GM19397 (cell line): ENCODE measurements around the gene STKLD1.

ENCODE experiments used
- ATAC-seq: cut with Tn5 transposase; IDR thresholded peaks from one replicate; pipeline ENCODE4 v1.9.1; 2021; ENCODE audit warnings: mild to moderate bottlenecking, moderate library complexity; ENCODE audit not compliant: unreplicated experiment

Gene STKLD1

DNA sequence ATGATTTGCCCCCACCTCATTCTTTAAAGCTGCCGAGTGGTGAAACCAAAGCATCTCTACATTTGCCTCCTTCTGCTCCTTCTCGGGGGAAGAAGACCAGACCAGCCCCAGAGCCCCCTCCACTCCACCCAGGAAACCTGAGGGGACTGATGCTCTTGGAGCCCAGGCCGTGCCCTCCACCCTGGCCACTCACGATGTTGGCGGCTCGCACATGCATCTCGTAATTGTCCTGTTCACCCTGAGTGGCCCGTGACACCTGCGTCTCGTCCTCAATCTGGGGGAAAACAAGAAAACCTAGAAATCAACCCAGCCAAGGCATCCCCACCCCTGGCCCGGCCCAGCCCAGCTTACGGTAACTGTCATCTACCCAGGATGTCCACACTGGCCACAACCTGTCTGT, 31.2 kb upstream of the STKLD1 start:
- ATAC-seq = no peak

DNA sequence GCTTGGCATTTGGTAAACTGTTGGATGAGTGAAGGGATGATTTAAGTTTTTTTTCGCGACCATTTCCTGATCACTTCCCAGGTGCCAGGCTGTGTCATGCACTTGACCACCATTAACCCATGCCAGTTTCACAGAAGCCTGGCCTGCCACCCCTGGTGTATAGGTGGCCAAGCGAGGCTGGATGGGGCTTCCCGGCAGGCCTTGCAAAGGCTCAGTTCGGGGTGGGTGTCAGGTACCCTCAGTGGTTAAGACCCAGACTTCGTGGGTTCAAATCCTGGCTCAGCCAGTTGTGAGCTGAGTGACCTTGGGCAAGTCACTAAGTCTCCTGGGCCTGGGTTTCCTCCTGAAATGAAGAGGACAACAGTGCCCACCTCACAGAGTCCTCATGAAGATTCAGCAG, 30.6 kb upstream of the STKLD1 start:
- no peak for ATAC-seq

DNA sequence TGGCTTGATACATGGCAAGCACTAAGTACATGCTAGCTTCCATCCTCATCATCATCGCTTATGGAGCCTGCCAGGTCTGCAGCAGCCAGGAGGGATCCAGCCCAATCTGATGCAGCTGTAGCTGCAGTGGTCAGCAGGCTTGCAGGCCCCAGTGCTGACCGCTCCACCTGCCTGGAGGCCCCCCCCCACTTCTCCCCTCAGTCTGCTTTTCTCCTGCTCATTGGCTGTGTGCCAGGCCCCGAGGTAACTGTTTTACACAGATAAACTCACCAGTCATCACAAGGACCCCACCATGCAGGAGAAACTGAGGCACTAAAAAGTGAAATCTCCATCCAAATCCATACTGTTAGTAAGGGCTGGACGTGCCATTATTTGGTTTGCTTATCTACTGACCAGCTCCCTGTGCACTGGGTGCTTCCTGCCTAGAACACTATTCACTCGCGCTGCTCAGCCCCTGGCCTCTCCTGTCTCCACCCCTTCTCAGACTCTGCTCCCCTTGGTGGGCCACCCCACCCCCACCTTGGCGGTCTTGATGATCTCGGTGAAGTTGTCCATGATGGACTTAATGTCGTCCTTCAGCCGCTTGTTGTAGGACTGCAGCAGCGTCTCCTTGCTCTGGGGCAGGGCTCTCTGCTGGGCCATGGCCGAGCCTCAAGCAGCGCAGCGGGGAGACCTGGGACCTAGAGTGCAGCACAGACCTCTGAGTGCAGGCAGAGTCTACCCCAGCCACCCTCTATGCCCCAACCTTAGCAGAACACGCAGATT, 30.0 kb upstream of the STKLD1 start:
- ATAC-seq = no peak

DNA sequence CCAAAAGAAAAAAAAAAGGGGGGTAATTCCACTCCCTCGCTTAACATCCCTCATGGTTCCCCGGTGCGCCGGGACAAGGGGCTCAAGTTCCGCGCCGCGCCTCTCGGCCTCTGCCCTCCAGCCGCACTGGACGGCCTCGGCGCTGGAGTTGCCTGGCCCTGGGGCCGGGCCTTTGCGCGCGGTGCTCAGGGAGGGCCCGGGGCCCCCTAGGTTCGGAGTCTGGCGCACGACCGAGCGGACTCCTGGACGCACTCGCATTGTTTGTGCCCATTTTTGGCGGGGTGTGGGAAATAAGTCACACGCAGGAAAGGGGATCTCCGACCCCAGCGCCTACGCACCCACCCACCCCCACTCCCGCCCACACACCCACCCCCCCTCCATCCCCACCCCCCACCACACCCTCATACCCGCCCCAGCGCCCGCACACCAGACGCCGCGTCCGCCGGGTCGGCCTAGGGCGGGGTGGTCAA, 28.6 kb upstream of the STKLD1 start:
- ATAC-seq = peak; percentile 34

DNA sequence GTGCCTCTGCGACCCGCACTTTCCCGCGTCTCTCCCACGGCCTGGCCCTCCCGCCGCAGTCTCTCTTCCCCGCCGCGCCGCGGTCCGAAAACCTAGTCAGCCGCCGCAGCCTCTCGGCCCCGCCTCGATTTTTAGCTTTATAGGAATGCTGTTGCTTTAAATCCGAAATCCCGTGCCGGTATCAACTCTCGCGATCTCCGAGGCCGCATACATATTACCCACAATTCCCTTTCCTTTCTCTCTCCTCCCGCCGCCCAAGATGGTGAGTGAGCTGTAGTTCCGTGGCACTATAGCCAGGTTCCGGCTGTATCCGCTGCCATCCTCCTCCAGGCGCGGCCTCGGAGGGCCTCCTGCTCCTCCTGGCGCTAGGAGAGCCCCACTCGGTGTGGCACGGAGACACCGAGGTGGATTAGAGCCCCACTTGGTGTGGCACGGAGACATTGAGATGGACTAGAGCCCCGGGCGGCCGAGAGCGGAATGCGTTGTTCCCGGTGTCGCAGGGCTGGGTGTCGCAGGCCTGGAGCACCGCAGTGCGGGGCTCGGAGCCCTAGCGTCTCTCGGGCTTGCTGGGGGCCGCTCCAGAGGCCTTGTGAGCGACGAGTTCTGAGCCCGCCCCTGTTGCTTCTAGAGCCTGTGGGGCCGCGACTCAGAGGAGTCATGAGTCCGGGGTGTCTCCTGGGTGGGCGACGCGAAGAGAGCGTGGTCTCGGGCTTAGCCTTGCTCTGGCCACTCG, 28.0 kb upstream of the STKLD1 start, which contains the start of the genes MED22 and RPL7A:
Gene MED22 (minus strand): TSS at position 147 of the 733 bp plus-strand sequence. CDS start 1,469 bp downstream, outside the sequence.
Gene RPL7A (plus strand): TSS at position 234 of the 733 bp plus-strand sequence. CDS start 26 bp downstream, at position 260.
- ATAC-seq = peak; percentile 48

DNA sequence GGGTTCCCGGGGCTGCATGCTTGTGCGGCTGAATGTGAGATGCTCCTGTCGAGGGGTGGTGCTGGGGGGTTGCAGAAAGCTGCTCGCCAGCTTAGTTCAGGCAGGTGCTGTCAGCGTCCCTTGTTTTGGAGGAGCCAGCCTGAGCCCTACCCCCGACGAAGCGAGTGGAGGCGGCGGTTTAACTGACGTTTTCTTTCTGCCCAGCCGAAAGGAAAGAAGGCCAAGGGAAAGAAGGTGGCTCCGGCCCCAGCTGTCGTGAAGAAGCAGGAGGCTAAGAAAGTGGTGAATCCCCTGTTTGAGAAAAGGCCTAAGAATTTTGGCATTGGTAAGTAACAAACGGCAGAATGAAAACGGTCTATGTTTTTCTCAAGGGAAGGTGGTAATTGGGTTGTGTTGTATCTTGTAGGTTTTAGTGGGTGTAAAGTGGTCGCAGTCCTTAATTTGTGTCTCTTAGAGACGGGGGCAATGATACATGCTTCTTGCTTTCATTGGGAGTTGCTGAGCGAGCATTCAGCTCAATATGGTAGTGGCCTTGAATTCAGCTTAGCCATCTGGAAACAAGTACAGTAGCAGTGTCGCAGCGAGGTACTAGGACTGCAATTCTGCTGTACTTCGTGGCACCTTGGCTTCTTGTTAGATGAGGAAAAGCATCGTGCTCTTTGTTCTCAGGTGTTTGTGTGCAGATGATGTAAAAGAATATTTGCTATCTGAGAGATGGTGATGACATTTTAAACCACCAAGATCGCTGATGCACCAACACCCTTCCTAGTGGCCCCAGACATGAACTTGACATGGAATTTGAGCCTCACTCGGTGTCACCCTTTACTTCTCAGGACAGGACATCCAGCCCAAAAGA, 27.2 kb upstream of the STKLD1 start:
- no peak for ATAC-seq

DNA sequence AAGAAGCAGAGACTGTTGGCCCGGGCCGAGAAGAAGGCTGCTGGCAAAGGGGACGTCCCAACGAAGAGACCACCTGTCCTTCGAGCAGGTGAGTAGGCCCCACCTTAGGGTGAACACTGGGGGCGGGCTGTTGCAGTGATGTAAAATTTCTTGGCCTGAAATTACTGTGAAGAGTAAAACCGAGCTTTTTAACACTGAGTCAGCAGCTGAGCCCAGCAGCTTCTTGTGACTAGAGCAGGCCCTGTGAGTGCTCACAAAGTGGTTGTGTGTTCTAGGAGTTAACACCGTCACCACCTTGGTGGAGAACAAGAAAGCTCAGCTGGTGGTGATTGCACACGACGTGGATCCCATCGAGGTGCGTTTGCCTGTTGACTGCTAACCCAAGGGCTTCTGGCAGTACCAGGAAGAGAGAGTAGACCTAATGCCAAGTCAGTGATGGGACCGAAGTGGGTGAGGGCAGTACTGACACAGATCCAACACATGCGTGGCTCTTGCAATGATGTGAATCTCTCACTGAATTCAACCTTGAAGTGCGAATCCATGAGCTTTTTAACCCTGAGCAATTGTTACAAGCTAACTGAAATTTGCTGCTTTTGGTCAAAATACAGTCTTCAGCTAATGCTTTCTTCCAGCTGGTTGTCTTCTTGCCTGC, 26.1 kb upstream of the STKLD1 start:
- ATAC-seq = no peak

DNA sequence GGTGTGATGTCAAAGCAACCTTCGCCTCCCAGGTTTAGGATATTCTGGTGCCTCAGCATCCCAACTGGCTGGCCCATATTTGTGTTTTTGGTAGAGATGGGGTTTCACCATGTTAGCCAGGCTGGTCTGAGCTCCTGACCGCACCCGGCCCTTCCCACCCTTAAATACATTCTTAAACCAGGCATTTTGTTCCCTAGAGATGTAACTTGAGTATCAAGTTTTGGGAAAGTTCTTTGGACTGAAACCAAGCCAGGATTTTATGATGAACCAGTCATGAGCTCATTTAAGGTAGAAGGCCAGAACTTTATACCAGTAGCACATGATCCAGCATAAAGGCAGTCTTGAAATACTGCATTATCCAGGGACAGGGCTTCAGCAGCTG, 24.6 kb upstream of the STKLD1 start:
- ATAC-seq = no peak

DNA sequence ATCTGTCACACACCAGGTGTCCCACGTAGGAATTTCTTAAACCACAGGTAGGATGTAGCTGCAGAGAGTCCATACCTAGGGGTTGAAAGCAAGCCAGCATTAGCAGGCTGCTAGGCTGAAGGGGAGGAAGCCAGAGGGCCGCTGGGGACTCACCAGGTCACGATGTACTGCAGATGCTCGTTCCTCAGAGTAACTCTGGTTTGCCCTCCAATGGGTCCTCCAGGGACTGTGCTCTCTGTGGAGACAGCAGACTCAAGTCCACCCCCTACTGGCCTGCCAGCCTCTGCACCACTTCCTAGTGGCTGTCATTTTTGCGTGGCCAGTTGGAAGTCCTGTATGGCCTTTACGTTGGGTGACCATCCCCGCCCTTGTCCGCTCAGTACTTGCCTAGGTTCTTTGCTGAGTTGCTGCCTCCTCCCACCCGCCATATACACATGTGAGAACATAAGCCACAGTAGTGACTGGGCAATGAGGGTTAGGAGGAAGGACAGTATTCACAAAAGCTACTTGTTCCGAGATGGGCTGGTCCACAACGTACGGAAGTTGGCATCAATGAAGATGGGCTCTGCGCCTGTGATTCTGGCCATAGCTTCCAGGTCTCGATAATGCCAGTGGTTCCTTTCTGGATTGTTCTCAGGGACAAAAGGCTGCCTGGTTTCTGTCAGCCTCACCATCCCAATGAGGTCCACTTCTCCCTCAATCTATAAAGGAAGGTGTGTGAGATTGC, 24.1 kb upstream of the STKLD1 start:
- ATAC-seq = no peak

DNA sequence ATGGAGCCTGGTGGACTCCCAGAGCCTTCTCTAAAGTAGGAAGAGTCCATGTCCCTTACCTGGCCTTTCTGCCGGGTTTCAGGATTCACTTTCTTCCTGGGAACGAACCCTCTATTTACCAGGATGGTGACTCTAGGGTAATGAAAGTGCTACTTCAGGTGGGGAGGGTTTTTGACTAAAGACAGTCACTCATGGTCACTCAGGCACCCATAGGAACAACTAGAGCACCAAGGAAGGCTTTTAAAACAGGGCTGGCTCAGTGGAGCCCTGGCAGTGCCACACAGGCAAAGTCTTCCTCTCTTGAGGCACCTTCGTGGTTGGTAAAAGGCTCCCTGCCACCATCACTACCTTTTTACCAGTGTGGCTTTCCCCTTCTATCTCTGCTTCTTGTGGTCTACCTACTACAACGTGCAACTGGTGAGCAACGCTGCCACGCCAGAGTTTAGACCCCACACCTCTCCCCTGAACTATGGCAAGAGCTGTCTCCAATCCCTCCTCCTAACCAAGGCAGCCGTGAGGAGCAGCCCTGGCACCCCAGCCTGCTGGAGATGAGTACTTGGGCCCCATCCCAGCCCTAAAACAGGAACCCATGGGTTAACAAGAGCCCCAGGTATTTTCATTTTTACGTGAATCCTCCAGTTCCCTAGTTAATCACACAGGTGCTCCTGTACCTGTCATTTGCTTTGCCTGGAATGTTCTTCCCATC, 23.4 kb upstream of the STKLD1 start:
- no peak for ATAC-seq

DNA sequence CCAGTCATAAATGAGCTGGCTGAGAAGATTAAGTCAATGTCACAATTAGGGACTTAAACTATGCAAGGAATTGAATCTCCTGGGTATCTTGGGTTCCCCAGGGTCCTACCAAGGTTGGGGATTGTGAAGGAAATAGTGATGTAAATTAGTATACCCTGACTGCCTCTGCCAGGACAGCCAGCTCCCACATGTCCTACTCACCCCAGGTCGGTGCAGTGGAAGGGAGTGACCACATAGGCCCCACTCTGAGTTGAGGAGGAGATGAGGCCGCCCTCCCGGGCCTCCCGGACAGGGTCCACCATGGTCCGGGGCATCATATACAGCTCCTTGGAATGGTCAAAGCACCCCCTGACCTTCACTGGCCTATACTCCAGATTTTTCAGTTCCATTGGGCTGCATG, 22.6 kb upstream of the STKLD1 start:
- ATAC-seq = no peak

DNA sequence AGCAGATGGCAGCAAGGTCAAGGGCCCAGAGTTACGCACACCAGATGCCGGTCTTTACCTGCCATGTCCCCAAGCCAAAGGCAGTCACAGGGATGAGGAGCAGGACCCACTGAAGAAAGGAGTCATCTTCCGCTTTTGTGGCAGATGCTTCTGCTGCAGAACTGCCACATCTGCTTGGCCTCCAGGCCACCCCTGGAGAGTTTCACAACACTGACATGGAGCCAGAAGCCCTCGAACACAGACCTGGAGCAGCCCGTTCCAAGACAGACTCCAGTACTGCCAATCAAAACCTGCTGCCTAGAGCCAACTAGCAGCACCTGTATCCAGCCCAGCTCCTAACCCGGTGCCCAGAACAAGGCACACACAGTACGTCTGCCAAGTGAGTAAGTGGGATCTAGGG, 21.4 kb upstream of the STKLD1 start:
- ATAC-seq = no peak

DNA sequence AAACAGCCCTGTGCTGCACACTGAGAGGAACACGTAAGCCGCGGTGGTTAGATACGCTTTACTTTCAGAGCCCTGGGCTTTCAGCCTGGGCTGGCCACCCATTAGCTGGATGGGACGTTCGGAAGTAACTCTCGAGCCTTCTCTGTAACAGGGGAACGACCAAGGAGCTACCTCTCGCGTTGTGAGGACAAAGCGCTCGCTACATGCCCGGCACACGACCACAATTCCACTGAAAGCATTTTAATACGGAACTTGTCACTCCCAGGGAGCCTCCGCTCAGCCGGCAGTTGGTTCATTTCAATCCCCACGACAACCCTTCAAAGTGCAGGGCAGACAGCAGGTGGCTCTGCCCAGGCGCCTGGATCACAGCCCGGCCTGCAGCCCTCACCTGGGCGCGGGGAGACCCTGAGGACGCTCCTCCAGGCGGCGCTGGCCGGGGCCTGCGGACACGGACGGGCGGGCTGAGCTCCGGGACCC, 20.2 kb upstream of the STKLD1 start:
- ATAC-seq = peak; percentile 30

DNA sequence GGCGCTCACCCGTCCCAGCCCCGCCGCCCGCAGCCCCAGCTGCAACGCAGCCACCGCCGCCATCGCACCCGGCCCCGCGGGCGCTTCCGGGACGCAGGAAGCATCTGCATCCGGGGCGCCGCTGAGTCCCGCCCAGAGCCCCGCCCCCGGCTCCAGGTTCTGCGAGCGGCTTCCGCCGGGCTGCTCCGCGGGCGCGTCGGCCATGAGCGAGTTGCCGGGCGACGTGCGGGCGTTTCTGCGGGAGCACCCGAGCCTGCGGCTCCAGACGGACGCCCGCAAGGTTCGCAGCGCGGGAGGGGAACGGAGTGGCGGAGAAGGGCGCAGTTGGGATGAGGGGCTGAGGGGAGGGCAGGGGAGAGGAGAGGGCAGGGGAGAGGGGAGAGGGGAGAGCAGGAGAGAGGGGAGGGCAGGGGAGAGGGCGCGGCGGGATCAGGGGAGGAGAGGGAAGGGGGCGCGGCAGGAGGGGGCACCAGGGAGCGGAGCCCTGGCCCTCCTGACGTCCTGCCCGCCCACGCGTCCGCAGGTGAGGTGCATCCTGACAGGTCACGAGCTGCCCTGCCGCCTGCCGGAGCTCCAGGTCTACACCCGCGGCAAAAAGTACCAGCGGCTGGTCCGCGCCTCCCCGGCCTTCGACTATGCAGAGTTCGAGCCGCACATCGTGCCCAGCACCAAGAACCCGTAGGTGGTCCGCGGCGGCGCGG, 19.6 kb upstream of the STKLD1 start, which contains the start of the genes SURF1 and SURF2:
Gene SURF1 (minus strand): TSS at position 97 of the 701 bp plus-strand sequence. CDS start 34 bp downstream, at position 63.
Gene SURF2 (plus strand): TSS at position 160 of the 701 bp plus-strand sequence. CDS start 43 bp downstream, at position 203.
- ATAC-seq = peak; percentile 70

DNA sequence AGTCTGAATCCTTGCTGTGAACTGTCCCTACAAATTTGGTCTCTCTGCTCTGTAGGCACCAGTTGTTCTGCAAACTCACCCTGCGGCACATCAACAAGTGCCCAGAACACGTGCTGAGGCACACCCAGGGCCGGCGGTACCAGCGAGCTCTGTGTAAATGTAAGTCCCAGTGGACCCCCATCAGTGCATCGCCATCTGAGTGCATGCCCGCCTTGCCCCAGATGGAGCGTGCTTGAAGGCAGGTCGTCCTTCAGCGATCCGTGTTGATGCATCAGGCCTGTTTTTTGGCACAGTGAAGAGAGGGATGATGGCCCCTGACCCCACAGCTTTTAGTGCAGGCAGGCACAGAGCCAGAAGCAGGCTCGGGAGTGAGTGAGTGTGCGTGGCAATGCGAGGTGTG, 18.5 kb upstream of the STKLD1 start:
- no peak for ATAC-seq

DNA sequence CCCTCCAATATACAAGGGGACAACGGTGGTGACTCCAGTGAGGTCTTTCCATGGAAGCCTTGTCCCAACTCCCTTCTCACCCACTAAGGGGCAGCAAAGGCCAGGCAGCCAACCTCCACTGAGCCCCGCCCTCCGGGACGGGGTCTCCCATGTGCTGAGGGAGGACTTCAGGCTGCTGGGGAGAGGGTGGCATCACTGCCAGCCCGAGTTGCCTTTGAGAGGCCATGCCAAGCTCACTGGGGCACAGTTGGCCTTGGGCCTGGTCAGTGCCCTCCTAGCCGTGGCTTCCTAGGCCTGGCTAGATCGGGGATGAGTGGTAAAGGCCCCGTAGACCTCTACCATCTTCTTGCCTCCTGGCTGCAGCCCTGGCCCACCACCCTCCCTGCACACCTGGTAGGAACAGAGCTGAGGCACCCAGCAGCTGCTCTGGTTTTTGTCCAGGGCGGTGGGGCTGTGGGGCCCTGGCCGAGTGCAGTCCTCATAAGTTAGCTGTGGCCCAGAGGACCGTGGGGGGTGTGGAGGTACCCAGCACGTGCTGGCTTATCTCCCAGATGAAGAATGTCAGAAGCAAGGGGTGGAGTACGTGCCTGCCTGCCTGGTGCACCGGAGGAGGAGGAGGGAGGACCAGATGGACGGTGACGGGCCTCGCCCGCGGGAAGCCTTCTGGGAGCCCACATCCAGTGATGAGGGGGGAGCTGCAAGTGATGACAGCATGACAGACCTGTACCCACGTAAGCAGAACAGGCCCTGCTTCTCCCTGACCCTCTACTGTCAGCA, 16.6 kb upstream of the STKLD1 start:
- ATAC-seq = no peak
